Natural killer cell (primary cell): Measurements from ENCODE around the gene NBEAL2. TPM values are rescaled to one million over a fixed set of nuclear protein-coding genes. Genes with fewer than 3 reads are reported as not detected.

Source experiments
- ATAC-seq, 3 donors: fragments of 150-1000 bp in 2 of 3; fragments of 200-7000 bp in 1 of 3; cut with Tn5 transposase; 1 replicate in 1 of 3; 2 replicates in 2 of 3; pipeline ENCODE4 v1.10.0; 2021; ENCODE audit warnings: mild to moderate bottlenecking in 2 of 3, moderate library complexity in 2 of 3
- DNase-seq, 2 donors: peaks; one replicate each; pipeline versions ENCODE4 v3.0.0 to v3.0.0-alpha.2; 2013 to 2021; ENCODE audit warnings: mixed read lengths in 1 of 2
- H3K27ac ChIP-seq: one replicate; pipeline ENCODE4 v1.5.1; 2013; ENCODE audit warnings: mild to moderate bottlenecking, low read length
- H3K27me3 ChIP-seq: one replicate; pipeline ENCODE4 v1.6.1; 2013; ENCODE audit warnings: low read length; ENCODE audit not compliant: control insufficient read depth, insufficient read depth
- H3K36me3 ChIP-seq: one replicate; pipeline ENCODE4 v1.6.1; 2013; ENCODE audit warnings: low read length; ENCODE audit not compliant: control insufficient read depth, insufficient read depth
- H3K4me1 ChIP-seq: one replicate; pipeline ENCODE4 v1.6.1; 2013; ENCODE audit warnings: low read length; ENCODE audit not compliant: control insufficient read depth, insufficient read depth
- H3K4me3 ChIP-seq: one replicate; pipeline ENCODE4 v1.5.1; 2013; ENCODE audit warnings: low read length
- H3K9me3 ChIP-seq: one replicate; pipeline ENCODE4 v1.6.1; 2013; ENCODE audit warnings: low read length; ENCODE audit not compliant: control insufficient read depth, insufficient read depth
- H3K27ac Mint-ChIP-seq, 2 donors: one replicate each; pipeline ENCODE4 v1.8.0; 2022; ENCODE audit warnings: mild to moderate bottlenecking in 2 of 2, mixed read lengths in 2 of 2, moderate library complexity in 1 of 2
- H3K27me3 Mint-ChIP-seq, 2 donors: one replicate each; pipeline ENCODE4 v1.8.0; 2022; ENCODE audit warnings: low read depth in 2 of 2, mixed read lengths in 2 of 2
- H3K36me3 Mint-ChIP-seq: one replicate; pipeline ENCODE4 v1.8.0; 2022; ENCODE audit warnings: mixed read lengths
- H3K4me1 Mint-ChIP-seq, 2 donors: one replicate each; pipeline ENCODE4 v1.8.0; 2022; ENCODE audit warnings: mixed read lengths in 2 of 2
- H3K4me3 Mint-ChIP-seq: one replicate; pipeline ENCODE4 v1.8.0; 2022; ENCODE audit warnings: mild to moderate bottlenecking, moderate library complexity, mixed read lengths
- H3K9me3 Mint-ChIP-seq, 2 donors: one replicate each; pipeline ENCODE4 v1.8.0; 2022; ENCODE audit warnings: mixed read lengths in 2 of 2
- CTCF ChIP-seq: fragments of 200-600 bp; IDR thresholded peaks from one replicate; pipeline ENCODE4 v1.8.0; 2022; ENCODE audit warnings: antibody characterized with exemption
- whole genome bisulfite sequencing: methylation state at CpG from one replicate; pipeline ENCODE4 v1.1.7; 2013; ENCODE audit warnings: missing lambda C conversion rate; ENCODE audit not compliant: insufficient coverage; 5-methylcytosine and 5-hydroxymethylcytosine counted together
- intact Hi-C: fragments of 100-400 bp; cut with micrococcal nuclease; formaldehyde crosslinking; loops from one replicate; pipeline ENCODE4 v1.14.2; 2022
- total RNA-seq, 4 donors: library from RNA; stranded (reverse); fragments of 120-200 nt in 1 of 4; gene quantifications; one replicate each; pipeline versions ENCODE4 v1.2.3 to v1.2.4, GENCODE V29; 2013 to 2022

NBEAL2 gene
- total RNA-seq, 3 donors from 2014 or later (not counting 1 experiment from before 2014, with no cell fraction given) = 453 to 536 (median 532) TPM

GRCh38 chr3:46986055-46986730, 6.7 kb downstream of the NBEAL2 start:
- peak overlapping the region; percentile 74 for H3K27ac ChIP-seq
- ATAC-seq = no peak
- Mint-ChIP-seq H3K4me3 (peak overlapping the region; percentile 81), H3K9me3 (no peaks in the 10 kb centered on the region), H3K4me1 (peaks cover 57 to 91% of the 10 kb centered on the region in 2 donors), H3K27ac (peak overlapping the region; percentile 84 to 88), H3K36me3 (no peaks in the 10 kb centered on the region), H3K27me3 (no peaks in the 10 kb centered on the region)
- intact Hi-C loops = loop anchor here (2.0 kb wide), 1 partner anchor 23 kb away; no protein-coding TSS in a partner anchor
- no peaks in the 10 kb centered on the region for H3K27me3 ChIP-seq
- 87% methylated on average over 4 of the region's 4 CpGs for WGBS
- H3K9me3 ChIP-seq = no peaks in the 10 kb centered on the region
- H3K4me3 ChIP-seq = no peak overlapping the region
- peaks cover 35% of the 10 kb centered on the region for H3K36me3 ChIP-seq
- DNase-seq = no peak
- peaks cover 98% of the 10 kb centered on the region for H3K4me1 ChIP-seq
- no peak for TF ChIP-seq CTCF

- Mint-ChIP-seq H3K4me1 (peaks cover 50 to 90% of the 10 kb centered on the region in 2 donors), H3K4me3 (peak overlapping the region; percentile 81), H3K27me3 (no peaks in the 10 kb centered on the region), H3K9me3 (no peaks in the 10 kb centered on the region), H3K27ac (peak overlapping the region; percentile 84 to 88), H3K36me3 (no peaks in the 10 kb centered on the region)
- WGBS = 67% methylated on average over 3 of the region's 3 CpGs
- no peaks in the 10 kb centered on the region for H3K9me3 ChIP-seq
- TF ChIP-seq CTCF = no peak
- peaks cover 95% of the 10 kb centered on the region for H3K4me1 ChIP-seq
- no peak for ATAC-seq
- peak overlapping the region; percentile 74 for H3K27ac ChIP-seq
- no peak for DNase-seq
- peaks cover 41% of the 10 kb centered on the region for H3K36me3 ChIP-seq
- peak overlapping the region; percentile 7 for H3K4me3 ChIP-seq
- intact Hi-C loops = loop anchor here (1.0 to 2.0 kb wide), 2 partner anchors 8 to 22 kb away; partner anchors contain the start of gene NBEAL2
- no peaks in the 10 kb centered on the region for H3K27me3 ChIP-seq
Observed at GRCh38 chr3:46986782-46987310, 7.4 kb downstream of the NBEAL2 start.

- 22% methylated on average over 9 of the region's 9 CpGs for WGBS
- Mint-ChIP-seq H3K27me3 (no peaks in the 10 kb centered on the region), H3K4me3 (peak overlapping the region; percentile 81), H3K27ac (peak overlapping the region; percentile 84 to 88), H3K4me1 (peaks cover 48 to 89% of the 10 kb centered on the region in 2 donors), H3K9me3 (no peaks in the 10 kb centered on the region), H3K36me3 (no peaks in the 10 kb centered on the region)
- TF ChIP-seq CTCF = no peak
- no peaks in the 10 kb centered on the region for H3K9me3 ChIP-seq
- H3K4me3 ChIP-seq = peak overlapping the region; percentile 7
- H3K4me1 ChIP-seq = peaks cover 90% of the 10 kb centered on the region
- ATAC-seq = peak in 2 of 3 donors; percentile 1 to 3
- H3K27me3 ChIP-seq = no peaks in the 10 kb centered on the region
- peak overlapping the region; percentile 74 for H3K27ac ChIP-seq
- peaks cover 45% of the 10 kb centered on the region for H3K36me3 ChIP-seq
- intact Hi-C loops = loop anchor here (1.0 to 2.0 kb wide), 2 partner anchors 8 to 21 kb away; partner anchors contain the start of gene NBEAL2
- no peak for DNase-seq
Observed at GRCh38 chr3:46987319-46987742, 7.9 kb downstream of the NBEAL2 start.
